GM18498 (cell line): ENCODE results near the gene TSPAN31.
"Not testable (repeated sequence)": the region's sequence is repeated elsewhere in the genome, so short reads cannot be mapped to it uniquely, and the experiment has no call there.

Experiments
- ATAC-seq: cut with Tn5 transposase; IDR thresholded peaks from one replicate; pipeline ENCODE4 v1.9.1; 2021; ENCODE audit warnings: mild to moderate bottlenecking, moderate library complexity; ENCODE audit not compliant: unreplicated experiment

The TSPAN31 gene

GRCh38 chr12:57744777-57745484 is at the start of gene TSPAN31:
Gene TSPAN31, plus strand, starts transcription at chr12:57745039. Its CDS starts 116 bp downstream, at chr12:57745155.
- ATAC-seq: peak; percentile 85

- no peak for ATAC-seq
Observed at GRCh38 chr12:57695770-57696432, 48.9 kb upstream of the TSPAN31 start.

GRCh38 chr12:57697076-57697475 is 47.8 kb upstream of the TSPAN31 start:
- ATAC-seq: no peak

GRCh38 chr12:57698414-57698813 is 46.4 kb upstream of the TSPAN31 start:
- no peak for ATAC-seq

- no peak for ATAC-seq
Observed at GRCh38 chr12:57700317-57700716, 44.5 kb upstream of the TSPAN31 start.

GRCh38 chr12:57707250-57707649 is 37.6 kb upstream of the TSPAN31 start:
- ATAC-seq: no peak

- no peak for ATAC-seq
Observed at GRCh38 chr12:57708296-57708695, 36.5 kb upstream of the TSPAN31 start.

- no peak for ATAC-seq
Observed at GRCh38 chr12:57712701-57713100, 32.1 kb upstream of the TSPAN31 start.

GRCh38 chr12:57713209-57713608 is 31.6 kb upstream of the TSPAN31 start:
- no peak for ATAC-seq

- ATAC-seq: not testable (repeated sequence)
Observed at GRCh38 chr12:57715036-57715748, 29.6 kb upstream of the TSPAN31 start.

- no peak for ATAC-seq
Observed at GRCh38 chr12:57715786-57716185, 29.1 kb upstream of the TSPAN31 start.

- ATAC-seq: no peak
Observed at GRCh38 chr12:57716305-57716704, 28.5 kb upstream of the TSPAN31 start.

- ATAC-seq: no peak
Observed at GRCh38 chr12:57717131-57717530, 27.7 kb upstream of the TSPAN31 start.

- ATAC-seq: no peak
Observed at GRCh38 chr12:57717846-57718640, 26.8 kb upstream of the TSPAN31 start.

GRCh38 chr12:57718641-57719528 is 26.0 kb upstream of the TSPAN31 start:
- ATAC-seq: no peak

GRCh38 chr12:57719777-57720605 is 24.8 kb upstream of the TSPAN31 start:
- no peak for ATAC-seq

GRCh38 chr12:57720606-57721595 is 23.9 kb upstream of the TSPAN31 start:
- ATAC-seq: no peak
